Fibroblast of villous mesenchyme (primary cell): ENCODE data around the gene TBX10. TPM values are rescaled to one million over a fixed set of nuclear protein-coding genes. Genes with fewer than 3 reads are reported as not detected.
"Not testable (repeated sequence)": the region's sequence is repeated elsewhere in the genome, so short reads cannot be mapped to it uniquely, and the experiment has no call there.

Source experiments
- DNase-seq: peaks from one replicate; pipeline ENCODE4 v3.0.0-alpha.2; 2010; ENCODE audit warnings: low read depth
- H3K4me3 ChIP-seq: 2 replicates; pipeline ENCODE4 v1.5.1; 2011; ENCODE audit warnings: low read depth, mild to moderate bottlenecking, low read length
- CTCF ChIP-seq: IDR thresholded peaks from 2 replicates; pipeline ENCODE4 v1.5.1; 2012; ENCODE audit warnings: low read depth, mild to moderate bottlenecking, low read length; ENCODE audit not compliant: insufficient read depth
- total RNA-seq: library from RNA; depleted of rRNA; stranded (reverse); fragments of >200 nt; gene quantifications from 2 replicates; pipeline ENCODE4 v1.2.3, GENCODE V29; 2012

Gene TBX10
- total RNA-seq, 1 donor: not detected

- no peak for DNase-seq
- H3K4me3 ChIP-seq: no peak overlapping the region
- no peak for TF ChIP-seq CTCF
These were observed 46.5 kb downstream of the TBX10 start for GRCh38 chr11:67592880-67593564.

GRCh38 chr11:67588899-67589415, 50.6 kb downstream of the TBX10 start:
- not testable (repeated sequence) for H3K4me3 ChIP-seq, DNase-seq

- no peak for TF ChIP-seq CTCF
- H3K4me3 ChIP-seq: no peak overlapping the region
- DNase-seq: no peak
These were observed 51.4 kb downstream of the TBX10 start for GRCh38 chr11:67588136-67588503.

GRCh38 chr11:67586568-67587250, 52.9 kb downstream of the TBX10 start:
- no peak for DNase-seq
- TF ChIP-seq CTCF: no peak
- no peak overlapping the region for H3K4me3 ChIP-seq

- no peak for DNase-seq
- no peak overlapping the region for H3K4me3 ChIP-seq
- TF ChIP-seq CTCF: no peak
These were observed 53.7 kb downstream of the TBX10 start for GRCh38 chr11:67585911-67586310.

GRCh38 chr11:67584881-67585873, 54.4 kb downstream of the TBX10 start:
- peak overlapping the region; percentile 80 for H3K4me3 ChIP-seq
- no peak for TF ChIP-seq CTCF
- no peak for DNase-seq
